GM12864 (cell line): Measurements from ENCODE around the gene ARAP3.
"Not testable (repeated sequence)": the region's sequence is repeated elsewhere in the genome, so short reads cannot be mapped to it uniquely, and the experiment has no call there.

Experiments
- DNase-seq: peaks from one replicate; pipeline ENCODE4 v3.0.0-alpha.2; 2011; ENCODE audit warnings: low read depth
- H3K4me3 ChIP-seq: 2 replicates; pipeline ENCODE4 v1.5.1; 2011; ENCODE audit warnings: mild to moderate bottlenecking, low read depth, low read length, control low read depth
- TF ChIP-seq, protein P1 (sequence below): IDR thresholded peaks from 2 replicates; pipeline ENCODE4 v1.5.1; 2011; ENCODE audit warnings: low read depth, mild to moderate bottlenecking, moderate library complexity, low read length, control low read depth, inconsistent platforms; ENCODE audit errors: missing control alignments

The ARAP3 gene, protein sequence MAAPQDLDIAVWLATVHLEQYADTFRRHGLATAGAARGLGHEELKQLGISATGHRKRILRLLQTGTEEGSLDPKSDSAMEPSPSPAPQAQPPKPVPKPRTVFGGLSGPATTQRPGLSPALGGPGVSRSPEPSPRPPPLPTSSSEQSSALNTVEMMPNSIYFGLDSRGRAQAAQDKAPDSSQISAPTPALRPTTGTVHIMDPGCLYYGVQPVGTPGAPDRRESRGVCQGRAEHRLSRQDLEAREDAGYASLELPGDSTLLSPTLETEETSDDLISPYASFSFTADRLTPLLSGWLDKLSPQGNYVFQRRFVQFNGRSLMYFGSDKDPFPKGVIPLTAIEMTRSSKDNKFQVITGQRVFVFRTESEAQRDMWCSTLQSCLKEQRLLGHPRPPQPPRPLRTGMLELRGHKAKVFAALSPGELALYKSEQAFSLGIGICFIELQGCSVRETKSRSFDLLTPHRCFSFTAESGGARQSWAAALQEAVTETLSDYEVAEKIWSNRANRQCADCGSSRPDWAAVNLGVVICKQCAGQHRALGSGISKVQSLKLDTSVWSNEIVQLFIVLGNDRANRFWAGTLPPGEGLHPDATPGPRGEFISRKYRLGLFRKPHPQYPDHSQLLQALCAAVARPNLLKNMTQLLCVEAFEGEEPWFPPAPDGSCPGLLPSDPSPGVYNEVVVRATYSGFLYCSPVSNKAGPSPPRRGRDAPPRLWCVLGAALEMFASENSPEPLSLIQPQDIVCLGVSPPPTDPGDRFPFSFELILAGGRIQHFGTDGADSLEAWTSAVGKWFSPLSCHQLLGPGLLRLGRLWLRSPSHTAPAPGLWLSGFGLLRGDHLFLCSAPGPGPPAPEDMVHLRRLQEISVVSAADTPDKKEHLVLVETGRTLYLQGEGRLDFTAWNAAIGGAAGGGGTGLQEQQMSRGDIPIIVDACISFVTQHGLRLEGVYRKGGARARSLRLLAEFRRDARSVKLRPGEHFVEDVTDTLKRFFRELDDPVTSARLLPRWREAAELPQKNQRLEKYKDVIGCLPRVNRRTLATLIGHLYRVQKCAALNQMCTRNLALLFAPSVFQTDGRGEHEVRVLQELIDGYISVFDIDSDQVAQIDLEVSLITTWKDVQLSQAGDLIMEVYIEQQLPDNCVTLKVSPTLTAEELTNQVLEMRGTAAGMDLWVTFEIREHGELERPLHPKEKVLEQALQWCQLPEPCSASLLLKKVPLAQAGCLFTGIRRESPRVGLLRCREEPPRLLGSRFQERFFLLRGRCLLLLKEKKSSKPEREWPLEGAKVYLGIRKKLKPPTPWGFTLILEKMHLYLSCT (N-terminal part only)

DNA sequence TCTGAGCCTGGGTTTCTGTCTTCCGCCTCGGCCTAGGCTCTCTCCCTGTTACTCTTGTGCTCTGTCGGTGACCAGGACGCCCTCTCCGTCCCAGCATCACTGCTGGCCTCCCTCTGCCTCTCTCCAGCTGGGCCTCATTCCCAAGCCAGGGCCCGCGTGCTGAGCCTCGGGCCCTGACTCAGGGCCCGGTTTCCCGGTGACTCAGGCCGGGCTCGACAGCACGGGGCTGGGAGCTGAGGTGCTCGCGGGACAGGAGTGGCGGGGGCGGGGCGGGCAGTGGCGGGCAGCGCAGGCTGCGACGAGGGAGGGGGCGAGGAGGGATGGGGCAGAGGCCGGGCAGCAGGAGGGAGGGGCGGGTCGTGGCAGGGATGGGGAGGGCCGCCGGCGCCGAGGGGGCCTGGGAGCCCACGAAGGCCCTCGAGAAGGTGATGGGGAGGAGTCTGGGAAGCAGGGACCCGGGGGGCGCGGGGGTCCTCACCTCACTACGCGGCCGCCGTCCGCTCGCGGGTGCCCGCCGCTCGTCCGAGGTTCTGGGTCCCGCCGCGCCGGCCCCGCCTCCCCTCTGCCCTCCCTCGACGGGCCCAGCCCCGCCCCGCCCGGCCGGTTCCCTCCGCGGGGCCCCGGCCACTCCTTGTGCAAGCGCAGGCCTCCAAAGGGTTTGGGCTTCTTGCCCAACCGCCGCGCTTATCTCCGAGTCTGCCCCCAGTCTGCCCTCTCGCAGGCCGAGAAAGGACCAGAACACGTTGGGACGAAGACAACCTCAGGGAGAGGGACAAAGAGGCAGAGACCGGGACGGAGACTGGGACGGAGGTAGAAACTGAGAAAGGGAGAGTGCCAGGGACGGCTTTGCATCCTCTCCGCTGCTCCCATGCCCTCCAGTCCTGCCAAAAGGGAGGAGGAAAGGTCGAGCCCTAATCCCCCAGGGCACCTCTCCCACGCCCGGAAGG, at the start of gene ARAP3:
TSS of gene ARAP3 (minus strand) at position 536 of the 947 bp plus-strand sequence. CDS start 1,744 bp downstream, outside the sequence.
- TF ChIP-seq, protein P1, sequence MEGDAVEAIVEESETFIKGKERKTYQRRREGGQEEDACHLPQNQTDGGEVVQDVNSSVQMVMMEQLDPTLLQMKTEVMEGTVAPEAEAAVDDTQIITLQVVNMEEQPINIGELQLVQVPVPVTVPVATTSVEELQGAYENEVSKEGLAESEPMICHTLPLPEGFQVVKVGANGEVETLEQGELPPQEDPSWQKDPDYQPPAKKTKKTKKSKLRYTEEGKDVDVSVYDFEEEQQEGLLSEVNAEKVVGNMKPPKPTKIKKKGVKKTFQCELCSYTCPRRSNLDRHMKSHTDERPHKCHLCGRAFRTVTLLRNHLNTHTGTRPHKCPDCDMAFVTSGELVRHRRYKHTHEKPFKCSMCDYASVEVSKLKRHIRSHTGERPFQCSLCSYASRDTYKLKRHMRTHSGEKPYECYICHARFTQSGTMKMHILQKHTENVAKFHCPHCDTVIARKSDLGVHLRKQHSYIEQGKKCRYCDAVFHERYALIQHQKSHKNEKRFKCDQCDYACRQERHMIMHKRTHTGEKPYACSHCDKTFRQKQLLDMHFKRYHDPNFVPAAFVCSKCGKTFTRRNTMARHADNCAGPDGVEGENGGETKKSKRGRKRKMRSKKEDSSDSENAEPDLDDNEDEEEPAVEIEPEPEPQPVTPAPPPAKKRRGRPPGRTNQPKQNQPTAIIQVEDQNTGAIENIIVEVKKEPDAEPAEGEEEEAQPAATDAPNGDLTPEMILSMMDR: no peak
- DNase-seq: no peak
- no peak within 1 kb of the TSS for H3K4me3 ChIP-seq

DNA sequence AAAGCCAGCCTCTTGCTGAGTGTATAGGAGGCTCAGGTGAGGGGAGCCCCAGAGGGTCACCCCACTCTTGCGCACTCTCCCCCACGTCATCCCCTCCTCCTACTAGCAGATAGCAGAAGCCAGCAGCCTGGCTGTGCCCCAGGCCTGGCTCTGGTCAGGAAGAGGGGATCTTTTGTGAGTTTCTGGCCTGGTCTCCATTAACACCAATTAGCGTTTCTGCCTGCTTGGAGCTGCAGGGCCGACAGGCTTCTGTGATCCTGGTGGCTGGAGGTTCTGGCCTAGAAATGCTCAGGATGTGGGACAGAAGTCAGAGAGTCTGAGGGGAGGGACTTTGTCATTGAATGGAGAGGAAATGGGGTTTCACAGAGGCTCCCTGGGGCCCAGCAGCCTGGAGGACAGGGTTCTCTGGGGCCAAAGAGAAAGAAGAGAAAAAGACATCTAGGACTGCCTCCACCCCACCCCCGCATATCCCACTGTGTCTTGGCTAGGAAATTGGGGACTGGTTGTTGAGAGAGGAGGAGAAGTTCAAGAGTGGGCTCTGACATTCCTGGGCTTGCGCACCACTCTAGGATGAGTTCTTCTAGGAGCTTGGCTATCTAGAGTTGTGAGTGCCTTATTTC, 47.5 kb upstream of the ARAP3 start:
- no peak overlapping the region for H3K4me3 ChIP-seq
- DNase-seq: no peak
- TF ChIP-seq, protein P1: no peak

DNA sequence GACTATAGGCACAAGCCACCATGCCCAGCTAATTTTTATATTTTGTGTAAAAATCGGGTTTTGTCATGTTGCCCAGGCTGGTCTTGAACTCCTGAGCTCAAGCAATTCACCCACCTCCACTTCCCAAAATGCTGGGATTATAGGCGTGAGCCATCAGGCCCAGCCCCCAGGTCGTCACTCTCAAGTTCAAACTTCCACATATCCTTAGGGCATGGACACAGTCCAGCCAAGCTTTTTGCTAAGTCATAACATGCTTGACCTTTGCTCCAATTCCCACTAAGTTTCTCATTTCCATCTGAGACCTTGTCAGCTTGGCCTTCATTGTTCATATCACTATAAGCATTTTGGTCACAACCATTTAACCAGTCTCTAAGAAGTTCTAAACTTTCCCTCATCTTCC, 43.9 kb upstream of the ARAP3 start:
- H3K4me3 ChIP-seq: no peak overlapping the region

DNA sequence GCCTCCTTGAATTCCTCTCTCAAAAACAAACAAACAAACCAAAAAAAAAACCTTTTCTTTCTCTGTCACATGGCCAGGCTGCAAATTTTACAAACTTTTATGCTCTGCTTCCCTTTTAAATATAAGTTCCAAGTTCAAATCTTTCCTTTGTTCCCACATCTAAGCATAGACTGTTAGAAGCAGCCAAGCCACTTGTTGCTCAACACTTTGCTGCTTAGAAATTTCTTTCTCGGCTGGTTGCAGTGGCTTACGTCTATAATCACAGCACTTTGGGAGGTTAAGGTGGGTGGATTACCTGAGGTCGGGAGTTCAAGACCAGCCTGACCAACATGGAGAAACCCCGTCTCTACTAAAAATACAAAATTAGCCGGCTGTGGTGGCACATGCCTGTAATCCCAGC, 43.1 kb upstream of the ARAP3 start:
- not testable (repeated sequence) for H3K4me3 ChIP-seq, DNase-seq

More for the DNA sequence above, 43.9 kb upstream of the ARAP3 start:
- TF ChIP-seq, protein P1: no peak
- no peak for DNase-seq

DNA sequence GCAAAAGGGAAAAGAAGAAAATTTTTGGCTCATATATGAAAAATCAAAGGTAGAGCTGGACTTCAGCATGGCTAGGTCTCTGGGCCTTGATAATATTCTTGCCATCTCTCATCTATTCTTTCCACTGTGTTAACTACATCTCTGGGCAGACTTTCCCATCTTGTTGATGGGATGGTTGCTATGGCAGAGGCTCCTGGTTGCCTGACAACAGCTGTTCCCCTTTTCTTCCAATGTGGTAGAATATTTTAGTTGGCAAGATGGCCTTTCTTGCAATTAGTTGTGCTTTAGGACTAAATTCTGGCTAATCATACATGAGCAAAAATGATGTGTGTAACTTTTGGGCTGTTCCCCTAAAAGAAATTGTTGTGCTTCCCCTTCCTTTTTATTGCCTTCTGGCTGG, 40.2 kb upstream of the ARAP3 start:
- no peak overlapping the region for H3K4me3 ChIP-seq
- TF ChIP-seq, protein P1: no peak
- DNase-seq: no peak

DNA sequence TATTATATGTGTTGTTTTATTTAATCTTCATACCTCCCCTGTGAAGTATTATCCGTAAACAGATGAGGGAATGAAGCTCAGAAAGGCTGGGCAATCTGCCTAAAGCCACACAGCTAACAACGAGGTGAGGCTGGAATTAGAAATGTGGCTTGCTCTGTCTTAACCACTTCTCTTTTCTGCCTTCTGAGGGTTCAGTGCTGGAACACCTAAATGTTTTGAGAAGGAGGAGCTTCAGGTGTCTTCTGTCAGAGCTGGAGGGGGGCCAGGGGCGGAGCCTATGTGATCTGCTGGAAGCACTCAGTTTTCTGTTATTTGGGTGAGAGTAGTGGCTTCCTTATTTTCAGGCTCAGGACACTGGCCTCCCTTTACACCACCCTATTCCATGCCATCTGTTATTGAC, 35.0 kb upstream of the ARAP3 start:
- TF ChIP-seq, protein P1: no peak
- no peak for DNase-seq
- no peak overlapping the region for H3K4me3 ChIP-seq
